Caco-2 (cell line): ENCODE data around the gene KLF13. TPM values are rescaled to one million over a fixed set of nuclear protein-coding genes. Genes with fewer than 3 reads are reported as not detected.

ENCODE experiments used
- BruUV-seq: library from RNA; stranded (reverse); fragments of 400-500 nt; replicated peaks from 2 replicates; lab custom pipeline; 2021; lab: Mats Ljungman, UMichigan
- CTCF ChIA-PET: fragments of 300-600 bp; sonication (Branson Sonifier 250); formaldehyde crosslinking; loops from one replicate; lab custom pipeline; 2022; ENCODE audit warnings: antibody characterized with exemption; lab: Charles Lee
- POLR2A ChIA-PET: fragments of 300-600 bp; sonication (Branson Sonifier 250); formaldehyde crosslinking; loops from one replicate; lab custom pipeline; 2022; ENCODE audit warnings: antibody characterized with exemption; lab: Charles Lee
- DNase-seq, 2 experiments: peaks; one replicate each; pipeline versions ENCODE4 v3.0.0 to v3.0.0-alpha.2; 2020 to 2022
- H3K27me3 ChIP-seq: replicated peaks from 2 replicates; pipeline ENCODE4 v1.6.0; 2011; ENCODE audit warnings: low read length; ENCODE audit not compliant: control insufficient read depth, insufficient read depth
- H3K36me3 ChIP-seq: 2 replicates; pipeline ENCODE4 v1.5.1; 2011; ENCODE audit warnings: low read length; ENCODE audit not compliant: control insufficient read depth, insufficient read depth
- H3K4me1 ChIP-seq: fragments of 250-450 bp; sonication (Bioruptor Pico); 2 replicates; pipeline ENCODE4 v1.5.1; 2020; ENCODE audit warnings: mild to moderate bottlenecking
- H3K4me3 ChIP-seq: 2 replicates; pipeline ENCODE4 v1.5.1; 2011; ENCODE audit warnings: low read depth, mild to moderate bottlenecking, control low read depth, low read length
- H3K9me3 ChIP-seq: fragments of 250-450 bp; sonication (Bioruptor Pico); 2 replicates; pipeline ENCODE4 v1.5.1; 2020; ENCODE audit warnings: mild to moderate bottlenecking, moderate library complexity
- H3K27ac Mint-ChIP-seq: one replicate; pipeline ENCODE4 v1.8.0; 2022; ENCODE audit warnings: mixed read lengths; ENCODE audit not compliant: unreplicated experiment
- H3K27me3 Mint-ChIP-seq: one replicate; pipeline ENCODE4 v1.8.0; 2022; ENCODE audit warnings: mixed read lengths; ENCODE audit not compliant: insufficient read depth, unreplicated experiment
- H3K36me3 Mint-ChIP-seq: one replicate; pipeline ENCODE4 v1.8.0; 2022; ENCODE audit warnings: mild to moderate bottlenecking, mixed read lengths; ENCODE audit not compliant: insufficient read depth, unreplicated experiment
- H3K4me1 Mint-ChIP-seq: one replicate; pipeline ENCODE4 v1.8.0; 2022; ENCODE audit warnings: low read depth, mixed read lengths; ENCODE audit not compliant: unreplicated experiment
- H3K4me3 Mint-ChIP-seq: one replicate; pipeline ENCODE4 v1.8.0; 2022; ENCODE audit warnings: mild to moderate bottlenecking, moderate library complexity, mixed read lengths; ENCODE audit not compliant: unreplicated experiment
- H3K9me3 Mint-ChIP-seq: one replicate; pipeline ENCODE4 v1.8.0; 2022; ENCODE audit warnings: mixed read lengths; ENCODE audit not compliant: unreplicated experiment
- CTCF ChIP-seq, 2 experiments: fragments of 200-600 bp in 1 of 2; IDR thresholded peaks; 1 replicate in 1 of 2; 2 replicates in 1 of 2; pipeline versions ENCODE4 v1.5.1 to v1.8.0; 2011 to 2022; ENCODE audit warnings: antibody characterized with exemption in 1 of 2, control low read depth in 1 of 2, inconsistent platforms in 1 of 2, low read depth in 1 of 2, low read length in 1 of 2, mild to moderate bottlenecking in 1 of 2, moderate library complexity in 1 of 2; ENCODE audit not compliant: insufficient read depth in 1 of 2, severe bottlenecking in 1 of 2, unreplicated experiment in 1 of 2
- intact Hi-C: fragments of 100-400 bp; cut with micrococcal nuclease; formaldehyde crosslinking; loops from one replicate; pipeline ENCODE4 v1.10.0; 2022; ENCODE audit not compliant: unreplicated experiment
- total RNA-seq: library from RNA; stranded (reverse); gene quantifications from 2 replicates; pipeline ENCODE4 v1.2.3, GENCODE V29; 2022

The KLF13 gene
- total RNA-seq, 1 experiment from 2014 or later, result 18.8 TPM

GRCh38 chr15:31384568-31384967 is 57.9 kb downstream of the KLF13 start:
- intact Hi-C loops, result no loop called here
- H3K9me3 ChIP-seq, result no peaks in the 10 kb centered on the region
- no peak for TF ChIP-seq CTCF (IDR thresholded peaks at IDR 0.05; ENCODE audit: insufficient read depth in 1 of 2, low read depth in 1 of 2, low read length in 1 of 2, severe bottlenecking in 1 of 2, unreplicated experiment in 1 of 2)
- POLR2A ChIA-PET, result interaction anchor here (0.5 kb wide), 1 partner anchor 15 kb away, joined by 5 read pairs; no protein-coding TSS in a partner anchor
- Mint-ChIP-seq H3K4me1 (peaks cover 14% of the 10 kb centered on the region), H3K27me3 (no peaks in the 10 kb centered on the region), H3K9me3 (peaks cover 14% of the 10 kb centered on the region), H3K36me3 (peaks cover 2% of the 10 kb centered on the region), H3K27ac (no peak overlapping the region), H3K4me3 (no peak overlapping the region)
- H3K4me3 ChIP-seq, result no peak overlapping the region
- CTCF ChIA-PET, result no interaction called here
- no peaks in the 10 kb centered on the region; the same call in 1 of the 2 replicates for H3K36me3 ChIP-seq
- H3K27me3 ChIP-seq, result no peaks in the 10 kb centered on the region
- H3K4me1 ChIP-seq, result peaks cover 13% of the 10 kb centered on the region
- no TSS peak for BruUV-seq
- no peak for DNase-seq

GRCh38 chr15:31385736-31386135 is 59.1 kb downstream of the KLF13 start:
- H3K4me1 Mint-ChIP-seq, result peaks cover 26% of the 10 kb centered on the region
- BruUV-seq, result no TSS peak
- intact Hi-C loops, result no loop called here
- Histone ChIP-seq H3K4me1 (peaks cover 20% of the 10 kb centered on the region), H3K36me3 (no peaks in the 10 kb centered on the region), H3K4me3 (no peak overlapping the region), H3K9me3 (no peaks in the 10 kb centered on the region), H3K27me3 (no peaks in the 10 kb centered on the region)
- ChIA-PET CTCF (no interaction called here), POLR2A (no interaction called here)
- no peaks in the 10 kb centered on the region for H3K36me3 Mint-ChIP-seq
- H3K27me3 Mint-ChIP-seq, result no peaks in the 10 kb centered on the region
- no peak overlapping the region for H3K27ac Mint-ChIP-seq
- no peak for DNase-seq
- H3K4me3 Mint-ChIP-seq, result no peak overlapping the region
- H3K9me3 Mint-ChIP-seq, result peaks cover 26% of the 10 kb centered on the region
- TF ChIP-seq CTCF (IDR thresholded peaks at IDR 0.05; ENCODE audit: insufficient read depth in 1 of 2, low read depth in 1 of 2, low read length in 1 of 2, severe bottlenecking in 1 of 2, unreplicated experiment in 1 of 2), result no peak

GRCh38 chr15:31387092-31387478 is 60.5 kb downstream of the KLF13 start:
- H3K27me3 ChIP-seq, result no peaks in the 10 kb centered on the region
- no peaks in the 10 kb centered on the region for H3K9me3 ChIP-seq
- peaks cover 28% of the 10 kb centered on the region for H3K4me1 Mint-ChIP-seq
- peaks cover 20% of the 10 kb centered on the region for H3K9me3 Mint-ChIP-seq
- no TSS peak for BruUV-seq
- H3K36me3 Mint-ChIP-seq, result peaks cover 4% of the 10 kb centered on the region
- no peak overlapping the region for H3K27ac Mint-ChIP-seq
- H3K4me3 Mint-ChIP-seq, result no peak overlapping the region
- H3K4me1 ChIP-seq, result peaks cover 21% of the 10 kb centered on the region
- TF ChIP-seq CTCF (IDR thresholded peaks at IDR 0.05; ENCODE audit: insufficient read depth in 1 of 2, low read depth in 1 of 2, low read length in 1 of 2, severe bottlenecking in 1 of 2, unreplicated experiment in 1 of 2), result no peak
- H3K4me3 ChIP-seq, result no peak overlapping the region
- POLR2A ChIA-PET, result no interaction called here
- CTCF ChIA-PET, result no interaction called here
- intact Hi-C loops, result no loop called here
- no peak for DNase-seq
- H3K27me3 Mint-ChIP-seq, result no peaks in the 10 kb centered on the region
- no peaks in the 10 kb centered on the region for H3K36me3 ChIP-seq
